Nephron progenitor cell (in vitro differentiated cells): ENCODE measurements around the gene MYO5B.

Experiments used
- DNase-seq: peaks from one replicate; pipeline ENCODE4 v3.0.0; 2021
- H3K27ac Mint-ChIP-seq: 2 replicates; pipeline ENCODE4 v1.8.0; 2021; ENCODE audit warnings: mild to moderate bottlenecking, moderate library complexity, mixed read lengths
- H3K27me3 Mint-ChIP-seq: 2 replicates; pipeline ENCODE4 v1.8.0; 2021; ENCODE audit warnings: mild to moderate bottlenecking, low read depth, mixed read lengths; ENCODE audit not compliant: poor library complexity
- H3K36me3 Mint-ChIP-seq: 2 replicates; pipeline ENCODE4 v1.8.0; 2021; ENCODE audit warnings: low read depth, mixed read lengths
- H3K4me1 Mint-ChIP-seq: 2 replicates; pipeline ENCODE4 v1.8.0; 2021; ENCODE audit warnings: mixed read lengths
- H3K4me3 Mint-ChIP-seq: 2 replicates; pipeline ENCODE4 v1.8.0; 2021; ENCODE audit warnings: mild to moderate bottlenecking, moderate library complexity, mixed read lengths
- H3K9me3 Mint-ChIP-seq: 2 replicates; pipeline ENCODE4 v1.8.0; 2021; ENCODE audit warnings: mild to moderate bottlenecking, moderate library complexity, mixed read lengths
- TF ChIP-seq, protein P1 (sequence below): fragments of 200-600 bp; sonication (generic); IDR thresholded peaks from 2 replicates; pipeline ENCODE4 v1.5.0; 2021; ENCODE audit warnings: antibody characterized with exemption

MYO5B gene

GRCh38 chr18:50033004-50033403 lies 161.9 kb downstream of the MYO5B start:
- peaks cover 13% of the 10 kb centered on the region for H3K4me1 Mint-ChIP-seq
- no peaks in the 10 kb centered on the region for H3K9me3 Mint-ChIP-seq
- H3K27ac Mint-ChIP-seq = no peak overlapping the region
- no peaks in the 10 kb centered on the region for H3K36me3 Mint-ChIP-seq
- TF ChIP-seq, protein P1, sequence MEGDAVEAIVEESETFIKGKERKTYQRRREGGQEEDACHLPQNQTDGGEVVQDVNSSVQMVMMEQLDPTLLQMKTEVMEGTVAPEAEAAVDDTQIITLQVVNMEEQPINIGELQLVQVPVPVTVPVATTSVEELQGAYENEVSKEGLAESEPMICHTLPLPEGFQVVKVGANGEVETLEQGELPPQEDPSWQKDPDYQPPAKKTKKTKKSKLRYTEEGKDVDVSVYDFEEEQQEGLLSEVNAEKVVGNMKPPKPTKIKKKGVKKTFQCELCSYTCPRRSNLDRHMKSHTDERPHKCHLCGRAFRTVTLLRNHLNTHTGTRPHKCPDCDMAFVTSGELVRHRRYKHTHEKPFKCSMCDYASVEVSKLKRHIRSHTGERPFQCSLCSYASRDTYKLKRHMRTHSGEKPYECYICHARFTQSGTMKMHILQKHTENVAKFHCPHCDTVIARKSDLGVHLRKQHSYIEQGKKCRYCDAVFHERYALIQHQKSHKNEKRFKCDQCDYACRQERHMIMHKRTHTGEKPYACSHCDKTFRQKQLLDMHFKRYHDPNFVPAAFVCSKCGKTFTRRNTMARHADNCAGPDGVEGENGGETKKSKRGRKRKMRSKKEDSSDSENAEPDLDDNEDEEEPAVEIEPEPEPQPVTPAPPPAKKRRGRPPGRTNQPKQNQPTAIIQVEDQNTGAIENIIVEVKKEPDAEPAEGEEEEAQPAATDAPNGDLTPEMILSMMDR = no peak
- H3K4me3 Mint-ChIP-seq = no peak overlapping the region
- peaks cover 17% of the 10 kb centered on the region for H3K27me3 Mint-ChIP-seq
- DNase-seq = no peak

- H3K27ac Mint-ChIP-seq = no peak overlapping the region
- no peak overlapping the region for H3K4me3 Mint-ChIP-seq
- peaks cover 13% of the 10 kb centered on the region for H3K4me1 Mint-ChIP-seq
- H3K27me3 Mint-ChIP-seq = peaks cover 13% of the 10 kb centered on the region
- TF ChIP-seq, protein P1 = no peak
- peaks cover 6% of the 10 kb centered on the region for H3K9me3 Mint-ChIP-seq
- no peaks in the 10 kb centered on the region for H3K36me3 Mint-ChIP-seq
- no peak for DNase-seq
These were observed 164.8 kb downstream of the MYO5B start for GRCh38 chr18:50030146-50030545.

GRCh38 chr18:50027996-50028395 lies 167.0 kb downstream of the MYO5B start:
- Mint-ChIP-seq H3K4me1 (peaks cover 13% of the 10 kb centered on the region), H3K27me3 (peaks cover 18% of the 10 kb centered on the region), H3K36me3 (no peaks in the 10 kb centered on the region), H3K4me3 (no peak overlapping the region), H3K27ac (no peak overlapping the region), H3K9me3 (peaks cover 8% of the 10 kb centered on the region)
- TF ChIP-seq, protein P1 = no peak
- DNase-seq = no peak

DNA sequence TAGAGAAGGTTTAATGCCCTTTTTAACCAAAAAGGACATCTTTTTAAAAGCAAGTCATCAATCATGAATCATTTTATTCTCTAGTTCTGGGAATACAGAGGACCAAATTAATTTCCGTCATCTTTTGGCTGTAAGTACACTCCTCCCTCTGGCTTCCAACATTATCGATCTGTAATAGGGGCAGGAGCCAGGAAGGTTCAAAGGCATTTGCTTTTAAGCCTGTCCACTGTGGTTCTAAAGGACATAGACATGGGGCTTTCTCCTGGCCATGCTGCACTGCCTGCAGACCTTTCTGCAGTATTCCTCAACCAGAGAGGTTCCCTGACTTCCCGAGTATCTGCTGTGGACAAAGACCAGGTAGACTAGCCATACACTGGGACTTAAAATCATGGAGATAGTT lies 170.5 kb downstream of the MYO5B start:
- no peak overlapping the region for H3K4me3 Mint-ChIP-seq
- TF ChIP-seq, protein P1 = no peak
- no peaks in the 10 kb centered on the region for H3K36me3 Mint-ChIP-seq

GRCh38 chr18:50022985-50023384 lies 172.0 kb downstream of the MYO5B start:
- no peak for DNase-seq
- Mint-ChIP-seq H3K27me3 (peaks cover 24% of the 10 kb centered on the region), H3K27ac (no peak overlapping the region), H3K9me3 (peaks cover 8% of the 10 kb centered on the region), H3K36me3 (no peaks in the 10 kb centered on the region), H3K4me3 (no peak overlapping the region), H3K4me1 (no peaks in the 10 kb centered on the region)
- TF ChIP-seq, protein P1 = no peak

More for the DNA sequence above, 170.5 kb downstream of the MYO5B start:
- peaks cover 21% of the 10 kb centered on the region for H3K27me3 Mint-ChIP-seq
- H3K27ac Mint-ChIP-seq = no peak overlapping the region
- no peak for DNase-seq
- H3K4me1 Mint-ChIP-seq = peaks cover 1% of the 10 kb centered on the region
- peaks cover 8% of the 10 kb centered on the region for H3K9me3 Mint-ChIP-seq

- DNase-seq = no peak
- H3K27me3 Mint-ChIP-seq = peaks cover 26% of the 10 kb centered on the region
- H3K27ac Mint-ChIP-seq = no peak overlapping the region
- H3K4me1 Mint-ChIP-seq = no peaks in the 10 kb centered on the region
- no peaks in the 10 kb centered on the region for H3K36me3 Mint-ChIP-seq
- H3K9me3 Mint-ChIP-seq = no peaks in the 10 kb centered on the region
- no peak overlapping the region for H3K4me3 Mint-ChIP-seq
- TF ChIP-seq, protein P1 = no peak
These were observed 180.3 kb downstream of the MYO5B start for GRCh38 chr18:50014606-50015005.
